ENCODE measurements around the gene FAM217B.

The FAM217B gene, protein sequence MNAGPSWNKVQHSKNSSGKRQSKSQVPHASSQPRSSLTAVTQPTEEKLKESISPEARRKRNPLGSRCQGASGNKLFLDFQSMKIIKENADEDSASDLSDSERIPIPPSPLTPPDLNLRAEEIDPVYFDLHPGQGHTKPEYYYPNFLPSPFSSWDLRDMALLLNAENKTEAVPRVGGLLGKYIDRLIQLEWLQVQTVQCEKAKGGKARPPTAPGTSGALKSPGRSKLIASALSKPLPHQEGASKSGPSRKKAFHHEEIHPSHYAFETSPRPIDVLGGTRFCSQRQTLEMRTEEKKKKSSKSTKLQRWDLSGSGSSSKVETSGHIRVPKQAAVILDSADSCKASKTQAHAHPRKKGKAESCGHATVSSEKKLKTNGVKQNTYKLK

DNA sequence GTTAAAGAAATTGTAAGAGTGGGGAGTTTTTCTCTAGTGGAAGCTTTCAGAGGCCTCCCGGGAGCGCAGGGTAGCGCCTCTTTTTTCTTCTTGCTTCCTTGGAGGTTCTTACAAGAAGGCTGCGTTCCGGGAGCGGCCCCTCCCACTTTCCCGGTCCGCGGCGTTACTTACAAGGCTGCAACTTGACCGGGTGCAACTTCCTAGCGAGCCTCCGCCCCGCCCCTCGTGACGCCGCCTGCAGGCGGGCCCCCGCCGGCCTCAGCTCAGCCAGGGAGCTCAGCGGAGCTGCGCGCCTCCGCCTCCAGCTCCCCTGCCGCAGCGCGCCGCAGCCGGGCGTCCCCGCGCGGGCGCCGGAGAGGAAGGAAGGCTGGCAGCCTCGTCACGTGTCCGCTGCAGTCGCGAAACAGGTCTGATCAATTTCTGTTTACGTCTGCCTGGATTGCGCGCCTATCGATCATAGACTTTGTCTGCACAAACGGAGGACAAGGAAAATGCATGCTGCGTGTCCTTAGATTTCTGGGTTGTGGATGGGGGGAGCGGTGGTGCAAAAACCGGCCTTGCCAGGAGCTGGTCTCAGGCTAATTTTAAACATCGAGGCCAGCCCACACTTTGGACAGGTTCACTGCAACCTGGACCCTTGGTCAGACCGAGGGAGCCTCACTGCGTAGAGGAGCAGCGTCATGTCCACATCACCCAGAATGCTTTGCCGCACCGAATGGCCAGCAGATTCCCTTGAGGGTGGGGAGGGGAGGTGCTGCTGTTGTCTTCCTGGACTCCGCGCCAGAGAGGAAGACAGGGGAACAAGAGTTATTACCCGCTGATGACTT is at the start of gene FAM217B, which contains the start of gene PPP1R3D:
Gene FAM217B, plus strand, starts transcription at position 261 of the 827 bp plus-strand sequence. CDS start 3,555 bp downstream, outside the sequence.
Gene PPP1R3D, minus strand, starts transcription at position 177 of the 827 bp plus-strand sequence. CDS start 374 bp downstream, outside the sequence.
- TF ChIP-seq, protein P1, sequence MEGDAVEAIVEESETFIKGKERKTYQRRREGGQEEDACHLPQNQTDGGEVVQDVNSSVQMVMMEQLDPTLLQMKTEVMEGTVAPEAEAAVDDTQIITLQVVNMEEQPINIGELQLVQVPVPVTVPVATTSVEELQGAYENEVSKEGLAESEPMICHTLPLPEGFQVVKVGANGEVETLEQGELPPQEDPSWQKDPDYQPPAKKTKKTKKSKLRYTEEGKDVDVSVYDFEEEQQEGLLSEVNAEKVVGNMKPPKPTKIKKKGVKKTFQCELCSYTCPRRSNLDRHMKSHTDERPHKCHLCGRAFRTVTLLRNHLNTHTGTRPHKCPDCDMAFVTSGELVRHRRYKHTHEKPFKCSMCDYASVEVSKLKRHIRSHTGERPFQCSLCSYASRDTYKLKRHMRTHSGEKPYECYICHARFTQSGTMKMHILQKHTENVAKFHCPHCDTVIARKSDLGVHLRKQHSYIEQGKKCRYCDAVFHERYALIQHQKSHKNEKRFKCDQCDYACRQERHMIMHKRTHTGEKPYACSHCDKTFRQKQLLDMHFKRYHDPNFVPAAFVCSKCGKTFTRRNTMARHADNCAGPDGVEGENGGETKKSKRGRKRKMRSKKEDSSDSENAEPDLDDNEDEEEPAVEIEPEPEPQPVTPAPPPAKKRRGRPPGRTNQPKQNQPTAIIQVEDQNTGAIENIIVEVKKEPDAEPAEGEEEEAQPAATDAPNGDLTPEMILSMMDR (IDR thresholded peaks at IDR 0.05; ENCODE audit: borderline replicate concordance, insufficient read depth, low read depth, low read length) = no peak
- peak within 1 kb of the TSS; percentile 72 for H3K4me3 ChIP-seq (ENCODE audit: low read depth, low read length)

DNA sequence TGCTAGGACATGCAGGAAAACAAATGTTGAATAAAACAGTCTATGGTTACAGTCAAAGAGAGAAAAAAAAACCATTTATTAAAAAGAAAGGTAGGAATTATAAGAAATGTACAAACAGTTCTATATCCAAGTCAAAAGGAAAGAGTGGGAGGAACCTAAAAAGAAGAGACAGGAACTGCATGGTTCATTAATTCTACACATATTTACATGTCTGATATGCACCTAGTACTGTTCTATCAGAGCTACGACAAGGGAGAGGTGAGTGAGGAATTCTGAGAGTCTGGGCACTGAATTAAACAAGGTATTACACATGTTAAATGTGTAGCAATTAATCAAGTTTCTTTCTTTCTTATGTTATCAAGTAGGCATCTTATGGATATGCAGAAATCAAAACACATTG is 48.6 kb upstream of the FAM217B start:
- TF ChIP-seq, protein P1 (IDR thresholded peaks at IDR 0.05; ENCODE audit: borderline replicate concordance, insufficient read depth, low read depth, low read length) = no peak
- no peak overlapping the region for H3K4me3 ChIP-seq (ENCODE audit: low read depth, low read length)

DNA sequence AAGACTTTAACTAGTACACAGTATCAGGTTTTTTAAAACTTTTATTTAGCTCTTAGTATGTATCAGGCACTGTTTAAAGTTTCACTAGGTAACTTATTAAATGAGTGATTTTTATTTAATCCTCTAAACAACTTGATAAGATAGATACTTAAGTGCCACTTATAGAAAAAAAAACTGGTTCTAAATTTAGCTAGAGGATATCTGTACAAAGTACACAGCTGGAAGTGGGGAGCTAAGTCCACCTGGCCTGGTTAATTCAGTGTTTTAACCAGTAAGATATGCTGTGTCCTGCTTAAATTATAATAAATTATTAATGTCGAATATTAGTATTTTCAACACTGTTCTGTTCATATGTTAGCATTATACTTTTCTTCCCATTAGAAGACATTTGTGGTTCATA is 44.3 kb upstream of the FAM217B start:
- H3K4me3 ChIP-seq (ENCODE audit: low read depth, low read length) = no peak overlapping the region
- TF ChIP-seq, protein P1 (IDR thresholded peaks at IDR 0.05; ENCODE audit: borderline replicate concordance, insufficient read depth, low read depth, low read length) = no peak

DNA sequence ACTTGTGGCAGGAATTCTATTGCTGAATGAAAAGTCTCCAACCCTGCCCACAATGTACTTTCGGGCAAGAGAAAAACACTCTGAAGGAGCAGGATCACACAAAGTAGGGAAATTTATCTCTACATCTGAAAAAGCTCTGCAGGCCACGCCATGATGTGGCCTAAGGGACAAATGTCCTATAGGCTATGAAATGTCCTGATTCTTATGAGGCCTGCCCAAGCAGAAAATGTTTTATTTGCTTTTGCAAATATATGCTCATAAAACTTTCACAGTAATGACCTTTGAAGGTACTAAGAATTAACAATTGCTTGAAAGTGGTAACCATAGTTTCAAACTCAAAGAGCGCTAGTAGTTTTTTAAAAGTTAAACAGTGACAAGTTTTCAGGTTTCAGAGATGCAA is 37.7 kb upstream of the FAM217B start:
- TF ChIP-seq, protein P1 (IDR thresholded peaks at IDR 0.05; ENCODE audit: borderline replicate concordance, insufficient read depth, low read depth, low read length) = no peak
- no peak overlapping the region for H3K4me3 ChIP-seq (ENCODE audit: low read depth, low read length)

DNA sequence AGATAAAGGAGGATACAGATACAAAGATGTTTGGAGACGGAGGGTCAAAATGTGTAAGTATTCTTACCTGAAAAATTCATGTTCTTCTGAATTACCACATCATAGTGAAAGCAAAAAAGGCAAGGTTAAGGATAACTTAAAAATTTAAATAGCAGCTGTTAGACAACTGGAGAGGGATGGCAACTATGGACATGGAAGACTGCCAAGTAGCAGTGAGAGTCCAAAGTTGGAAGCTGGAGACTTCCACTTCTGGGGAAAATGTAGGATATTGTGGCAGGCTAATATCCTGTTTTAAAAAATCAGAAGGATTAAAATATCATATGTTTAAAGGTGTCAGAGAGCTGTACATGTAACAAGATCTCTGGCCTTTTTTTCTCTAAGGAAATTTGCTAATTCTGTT is 36.6 kb upstream of the FAM217B start:
- H3K4me3 ChIP-seq (ENCODE audit: low read depth, low read length) = no peak overlapping the region
- TF ChIP-seq, protein P1 (IDR thresholded peaks at IDR 0.05; ENCODE audit: borderline replicate concordance, insufficient read depth, low read depth, low read length) = no peak

DNA sequence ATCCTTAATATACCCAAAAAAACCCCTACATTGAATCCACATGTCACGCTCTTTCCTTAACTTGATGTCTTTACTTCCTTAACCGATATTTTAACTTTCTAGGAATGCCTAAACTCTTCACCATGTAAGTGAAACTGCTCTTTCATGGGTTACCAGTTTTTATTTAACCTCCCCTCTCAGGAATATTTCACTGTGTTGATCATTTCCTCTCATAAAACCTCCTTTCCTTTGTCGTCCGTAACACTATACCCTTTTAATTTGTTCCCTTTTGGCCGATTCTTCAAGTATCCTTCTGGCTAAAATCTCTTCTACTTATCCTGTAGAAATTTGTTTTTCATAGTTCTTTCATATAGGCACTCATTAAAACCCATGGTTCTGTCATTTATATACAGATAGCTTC is 31.3 kb upstream of the FAM217B start:
- no peak overlapping the region for H3K4me3 ChIP-seq (ENCODE audit: low read depth, low read length)
- TF ChIP-seq, protein P1 (IDR thresholded peaks at IDR 0.05; ENCODE audit: borderline replicate concordance, insufficient read depth, low read depth, low read length) = no peak

Data from GM12875 (cell line).